ENCODE measurements around the gene IFNAR1.
"Not testable (repeated sequence)": the region's sequence is repeated elsewhere in the genome, so short reads cannot be mapped to it uniquely, and the experiment has no call there.

The IFNAR1 gene

DNA sequence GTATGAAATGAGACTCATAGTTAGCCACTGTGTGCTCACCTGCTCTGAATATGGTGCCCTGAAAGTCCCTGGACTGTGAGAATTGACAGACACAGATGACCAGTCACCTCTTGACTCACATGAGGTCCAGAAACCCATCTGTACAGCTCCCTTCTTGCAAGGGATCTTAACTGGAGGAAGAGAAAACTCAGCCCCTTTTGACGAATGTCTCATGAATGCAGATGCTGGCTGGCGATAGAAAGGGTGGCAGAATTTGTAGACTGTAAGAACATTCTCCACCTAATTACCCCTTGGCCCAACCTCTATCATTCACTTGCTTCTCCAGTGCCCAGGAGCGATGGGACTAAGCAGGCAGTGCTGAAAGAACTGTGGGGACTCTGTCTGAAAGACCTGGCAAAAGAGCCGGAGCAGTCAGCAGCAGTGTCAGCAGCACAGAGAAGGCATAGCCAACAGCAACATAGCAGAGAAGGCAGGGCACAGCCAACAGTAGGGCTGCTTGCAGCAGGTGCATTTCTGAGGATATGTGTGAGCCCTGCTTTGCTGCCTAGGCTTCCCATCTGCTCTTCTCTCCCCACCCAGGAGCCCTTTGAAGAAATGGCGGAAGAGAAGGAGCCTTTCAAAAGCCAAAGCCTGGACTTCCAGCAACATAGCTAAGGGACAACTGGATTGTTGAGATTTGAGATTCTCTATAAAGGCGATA is 52.6 kb downstream of the IFNAR1 start:
- in situ Hi-C loops (cut with MboI; ENCODE audit: low pct_unique_long_range_greater_than_20kb, low sequenced_read_pairs, unreplicated experiment): no loop called here
- TF ChIP-seq, protein P1, sequence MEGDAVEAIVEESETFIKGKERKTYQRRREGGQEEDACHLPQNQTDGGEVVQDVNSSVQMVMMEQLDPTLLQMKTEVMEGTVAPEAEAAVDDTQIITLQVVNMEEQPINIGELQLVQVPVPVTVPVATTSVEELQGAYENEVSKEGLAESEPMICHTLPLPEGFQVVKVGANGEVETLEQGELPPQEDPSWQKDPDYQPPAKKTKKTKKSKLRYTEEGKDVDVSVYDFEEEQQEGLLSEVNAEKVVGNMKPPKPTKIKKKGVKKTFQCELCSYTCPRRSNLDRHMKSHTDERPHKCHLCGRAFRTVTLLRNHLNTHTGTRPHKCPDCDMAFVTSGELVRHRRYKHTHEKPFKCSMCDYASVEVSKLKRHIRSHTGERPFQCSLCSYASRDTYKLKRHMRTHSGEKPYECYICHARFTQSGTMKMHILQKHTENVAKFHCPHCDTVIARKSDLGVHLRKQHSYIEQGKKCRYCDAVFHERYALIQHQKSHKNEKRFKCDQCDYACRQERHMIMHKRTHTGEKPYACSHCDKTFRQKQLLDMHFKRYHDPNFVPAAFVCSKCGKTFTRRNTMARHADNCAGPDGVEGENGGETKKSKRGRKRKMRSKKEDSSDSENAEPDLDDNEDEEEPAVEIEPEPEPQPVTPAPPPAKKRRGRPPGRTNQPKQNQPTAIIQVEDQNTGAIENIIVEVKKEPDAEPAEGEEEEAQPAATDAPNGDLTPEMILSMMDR (IDR thresholded peaks at IDR 0.05; ENCODE audit: extremely low read depth, insufficient read depth, missing control alignments): no peak
- DNase-seq (ENCODE audit: low spot score): no peak

DNA sequence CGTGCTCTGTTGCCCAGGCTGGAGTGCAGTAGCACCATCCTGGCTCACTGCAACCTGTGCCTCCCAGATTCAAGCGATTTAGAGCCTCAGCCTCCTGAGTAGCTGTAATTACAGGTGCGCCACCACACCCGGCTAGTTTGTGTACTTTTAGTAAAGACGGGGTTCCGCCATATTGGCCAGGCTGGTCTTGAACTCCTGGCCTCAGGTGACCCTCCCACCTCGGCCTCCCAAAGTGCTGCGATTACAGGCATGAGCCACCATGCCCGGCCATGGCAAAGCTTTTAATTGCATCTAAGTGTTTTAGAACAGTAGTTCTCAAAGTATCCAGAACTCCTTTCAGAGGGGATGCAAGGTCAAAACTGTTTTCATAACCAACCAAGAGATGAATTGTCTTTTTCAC is 53.3 kb downstream of the IFNAR1 start:
- TF ChIP-seq, protein P1 (IDR thresholded peaks at IDR 0.05; ENCODE audit: extremely low read depth, insufficient read depth, missing control alignments): no peak

DNA sequence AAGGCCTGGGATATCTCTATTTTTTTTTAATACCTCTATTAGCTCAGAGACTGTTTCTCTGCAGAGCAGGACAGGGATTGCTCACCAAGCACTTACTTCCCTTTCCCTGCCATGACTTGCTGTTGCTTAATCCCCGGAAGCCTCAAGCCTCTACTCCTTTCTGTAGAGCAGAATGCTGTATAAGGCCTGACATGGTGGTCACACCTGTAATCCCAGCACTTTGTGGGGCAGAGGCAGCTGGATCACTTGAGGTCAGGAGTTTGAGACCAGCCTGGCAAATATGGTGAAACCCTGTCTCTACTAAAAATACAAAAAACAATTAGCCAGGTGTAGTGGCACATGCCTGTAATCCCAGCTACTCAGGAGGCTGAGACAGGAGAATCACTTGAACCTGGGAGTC is 55.2 kb downstream of the IFNAR1 start:
- in situ Hi-C loops (cut with MboI; ENCODE audit: low pct_unique_long_range_greater_than_20kb, low sequenced_read_pairs, unreplicated experiment); DNase-seq (ENCODE audit: low spot score): not testable (repeated sequence)

More for the DNA sequence above, 53.3 kb downstream of the IFNAR1 start:
- in situ Hi-C loops (cut with MboI; ENCODE audit: low pct_unique_long_range_greater_than_20kb, low sequenced_read_pairs, unreplicated experiment): no loop called here
- no peak for DNase-seq (ENCODE audit: low spot score)

DNA sequence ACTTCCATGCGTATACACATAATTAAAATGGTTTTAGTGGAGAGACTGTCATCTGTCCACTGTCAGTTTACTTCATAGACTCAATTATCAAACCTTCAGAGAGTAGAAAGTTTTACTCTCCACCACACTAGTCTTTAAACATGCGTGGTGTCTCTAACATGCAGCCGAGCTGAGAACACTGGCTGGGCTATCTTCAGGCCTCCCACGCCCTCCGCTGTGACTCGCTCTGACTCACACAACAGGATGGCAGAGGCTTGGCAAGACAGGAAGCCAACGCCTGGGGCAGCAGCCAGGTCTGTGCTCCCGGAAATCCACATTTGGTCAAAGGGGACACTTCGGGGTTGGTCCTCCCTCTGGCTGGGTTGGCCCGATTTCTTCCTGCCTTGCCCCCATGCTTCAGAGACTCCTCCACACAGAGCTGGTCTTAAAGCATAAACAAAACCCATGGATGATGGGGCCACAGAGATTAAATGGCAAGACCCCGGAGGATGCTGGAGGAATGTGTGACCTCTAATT is 55.8 kb downstream of the IFNAR1 start:
- in situ Hi-C loops (cut with MboI; ENCODE audit: low pct_unique_long_range_greater_than_20kb, low sequenced_read_pairs, unreplicated experiment): no loop called here
- TF ChIP-seq, protein P1 (IDR thresholded peaks at IDR 0.05; ENCODE audit: extremely low read depth, insufficient read depth, missing control alignments): no peak
- peak; percentile 49 for DNase-seq (ENCODE audit: low spot score)

- DNase-seq (ENCODE audit: low spot score); in situ Hi-C loops (cut with MboI; ENCODE audit: low pct_unique_long_range_greater_than_20kb, low sequenced_read_pairs, unreplicated experiment): not testable (repeated sequence)
Observed at GRCh38 chr21:33381381-33381780, 56.6 kb downstream of the IFNAR1 start.

DNA sequence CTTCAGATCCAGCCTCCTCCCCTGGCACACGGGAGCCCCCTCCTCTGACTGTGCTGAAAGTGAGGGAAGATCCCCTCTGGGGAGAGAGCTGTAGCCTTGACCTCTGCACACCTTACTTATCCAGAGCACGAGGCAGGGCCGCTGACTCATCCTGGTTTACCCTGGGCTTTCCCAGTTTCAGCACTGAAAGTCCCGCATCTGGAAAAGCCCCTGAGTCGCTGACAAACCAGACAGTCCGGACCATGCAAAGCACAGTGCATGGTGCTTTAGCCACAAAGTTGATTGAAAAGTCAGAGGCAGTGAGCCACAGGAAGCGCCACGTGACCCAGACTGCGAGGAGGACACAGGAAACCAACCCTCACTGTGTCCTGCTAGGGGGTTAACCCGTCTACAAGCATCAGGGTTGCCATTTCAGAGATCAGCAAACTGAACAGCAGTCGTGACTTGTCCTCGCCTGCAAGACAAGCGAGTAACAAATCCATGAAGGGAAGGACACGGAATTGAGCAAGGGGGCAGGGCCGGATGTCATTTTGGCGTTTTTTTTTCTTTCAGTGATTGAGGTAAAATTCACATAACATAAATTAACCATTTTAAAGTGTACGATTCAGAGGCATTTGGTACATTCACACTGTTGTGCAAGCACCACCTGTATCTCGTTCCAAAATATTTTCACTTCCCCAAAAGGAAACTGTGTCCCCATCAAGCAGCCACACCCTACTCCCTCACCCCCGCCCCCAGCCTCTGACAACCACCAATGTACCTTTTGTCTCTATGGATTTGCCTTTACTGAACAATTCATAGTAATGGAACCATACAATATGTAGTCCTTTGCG is 58.5 kb downstream of the IFNAR1 start:
- TF ChIP-seq, protein P1 (IDR thresholded peaks at IDR 0.05; ENCODE audit: extremely low read depth, insufficient read depth, missing control alignments): no peak
- DNase-seq (ENCODE audit: low spot score): peak; percentile 64
- in situ Hi-C loops (cut with MboI; ENCODE audit: low pct_unique_long_range_greater_than_20kb, low sequenced_read_pairs, unreplicated experiment): no loop called here

DNA sequence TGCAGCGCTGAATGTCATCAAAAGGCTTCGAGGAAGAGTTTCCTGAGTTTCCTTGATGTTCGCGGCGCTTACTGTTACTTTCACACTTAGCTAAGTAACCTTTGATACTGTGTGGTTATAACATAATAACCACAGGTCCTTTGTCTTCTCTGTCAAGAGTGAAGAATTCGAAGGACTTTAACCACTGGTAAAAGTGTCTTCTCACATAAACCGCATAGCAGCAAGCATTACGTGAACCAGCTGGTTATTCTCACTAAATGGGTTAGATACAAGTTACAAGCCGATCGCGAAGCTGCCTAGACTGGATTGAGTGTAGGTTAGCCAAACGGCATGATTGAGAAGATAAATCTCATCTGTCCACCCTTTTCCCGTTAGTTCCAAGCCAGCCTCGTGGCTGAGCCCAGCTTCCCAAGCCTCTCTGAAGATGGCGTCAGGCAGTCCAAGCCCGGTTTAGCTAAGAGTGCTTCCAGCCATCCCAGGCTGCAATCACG is 60.1 kb downstream of the IFNAR1 start:
- in situ Hi-C loops (cut with MboI; ENCODE audit: low pct_unique_long_range_greater_than_20kb, low sequenced_read_pairs, unreplicated experiment): no loop called here
- TF ChIP-seq, protein P1 (IDR thresholded peaks at IDR 0.05; ENCODE audit: extremely low read depth, insufficient read depth, missing control alignments): no peak
- DNase-seq (ENCODE audit: low spot score): no peak

Measured in GM13977 (cell line).